Common myeloid progenitor, CD34-positive (primary cell): ENCODE data around the gene DPP9.

ENCODE experiments used
- CTCF ChIA-PET: fragments of 350-600 bp; sonication (Branson Sonifier 250); formaldehyde crosslinking; loops from one replicate; lab custom pipeline; 2021; ENCODE audit warnings: antibody characterized with exemption; lab: Charles Lee
- POLR2A ChIA-PET: fragments of 350-600 bp; sonication (Branson Sonifier 250); formaldehyde crosslinking; loops from one replicate; lab custom pipeline; 2021; ENCODE audit warnings: antibody characterized with exemption; lab: Charles Lee
- DNase-seq, 3 donors: peaks; one replicate each; pipeline versions ENCODE4 v3.0.0 to v3.0.0-alpha.2; 2013
- H3K27ac ChIP-seq, 2 experiments: 1 replicate in 1 of 2; 2 replicates in 1 of 2; pipeline ENCODE4 v1.7.0; 2013; ENCODE audit warnings: inconsistent platforms in 2 of 2, low read length in 2 of 2, mild to moderate bottlenecking in 2 of 2, low read depth in 1 of 2, moderate library complexity in 1 of 2; ENCODE audit not compliant: severe bottlenecking in 2 of 2, insufficient read depth in 1 of 2, poor library complexity in 1 of 2
- H3K27me3 ChIP-seq, 5 experiments: replicated peaks in 2 of 5; 1 replicate in 3 of 5; 2 replicates in 2 of 5; pipeline versions ENCODE4 v1.6.1 to v1.7.0; 2013; ENCODE audit warnings: low read length in 4 of 5, mild to moderate bottlenecking in 2 of 5, moderate library complexity in 2 of 5, inconsistent platforms in 1 of 5; ENCODE audit not compliant: insufficient read depth in 5 of 5, control insufficient read depth in 4 of 5
- H3K36me3 ChIP-seq, 4 experiments: 1 replicate in 2 of 4; 2 replicates in 2 of 4; pipeline versions ENCODE4 v1.6.1 to v1.7.0; 2013; ENCODE audit warnings: low read length in 3 of 4, control low read depth in 1 of 4, mild to moderate bottlenecking in 1 of 4; ENCODE audit not compliant: control insufficient read depth in 4 of 4, insufficient read depth in 4 of 4
- H3K4me1 ChIP-seq, 4 experiments: 1 replicate in 3 of 4; 2 replicates in 1 of 4; pipeline versions ENCODE4 v1.6.1 to v1.7.1; 2013; ENCODE audit warnings: low read length in 3 of 4, mild to moderate bottlenecking in 3 of 4, control low read depth in 1 of 4, inconsistent platforms in 1 of 4, moderate library complexity in 1 of 4; ENCODE audit not compliant: control insufficient read depth in 4 of 4, insufficient read depth in 4 of 4; ENCODE audit errors: control extremely low read depth in 1 of 4
- H3K4me3 ChIP-seq, 7 experiments: 1 replicate in 4 of 7; 2 replicates in 3 of 7; pipeline versions ENCODE4 v1.5.1 to v1.7.0; 2013; ENCODE audit warnings: mild to moderate bottlenecking in 7 of 7, low read length in 6 of 7, moderate library complexity in 6 of 7, inconsistent platforms in 2 of 7, low read depth in 2 of 7, control low read depth in 1 of 7; ENCODE audit not compliant: insufficient read depth in 4 of 7, control insufficient read depth in 1 of 7; ENCODE audit errors: extremely low read depth in 1 of 7
- H3K9me3 ChIP-seq, 5 experiments: 1 replicate in 4 of 5; 2 replicates in 1 of 5; pipeline versions ENCODE4 v1.6.1 to v1.7.1; 2013; ENCODE audit warnings: low read length in 4 of 5, mild to moderate bottlenecking in 2 of 5, inconsistent platforms in 1 of 5, low read depth in 1 of 5, moderate library complexity in 1 of 5; ENCODE audit not compliant: control insufficient read depth in 4 of 5, insufficient read depth in 2 of 5; ENCODE audit errors: control extremely low read depth in 1 of 5
- WGBS: methylation state at CpG from one replicate; pipeline ENCODE4 v1.1.5; 2013; ENCODE audit not compliant: insufficient coverage; 5-methylcytosine and 5-hydroxymethylcytosine counted together

DPP9 gene

GRCh38 chr19:4673216-4673615, 50.4 kb downstream of the DPP9 start:
- H3K27ac ChIP-seq: no peak overlapping the region
- H3K9me3 ChIP-seq: no peaks in the 10 kb centered on the region
- H3K36me3 ChIP-seq: peaks cover 2 to 21% (median 17%) of the 10 kb centered on the region in 4 experiments
- WGBS: 78% methylated on average over 1 of the region's 4 CpGs
- ChIA-PET CTCF (interaction anchor here (1.0 kb wide), 1 partner anchor 13 kb away, joined by 3 read pairs; no protein-coding TSS in a partner anchor), POLR2A (interaction anchor here (0.6 kb wide), 1 partner anchor 96 kb away, joined by 6 read pairs; no protein-coding TSS in a partner anchor)
- H3K27me3 ChIP-seq: no peaks in the 10 kb centered on the region
- peaks cover 0 to 14% (median 10%) of the 10 kb centered on the region in 4 experiments for H3K4me1 ChIP-seq
- no peak overlapping the region for H3K4me3 ChIP-seq
- no peak for DNase-seq

- Histone ChIP-seq H3K9me3 (no peaks in the 10 kb centered on the region), H3K27ac (no peak overlapping the region), H3K4me3 (no peak overlapping the region), H3K27me3 (no peaks in the 10 kb centered on the region), H3K36me3 (peaks cover 5 to 21% (median 15%) of the 10 kb centered on the region in 4 experiments), H3K4me1 (peaks cover 0 to 14% (median 10%) of the 10 kb centered on the region in 4 experiments)
- ChIA-PET POLR2A (no interaction called here), CTCF (no interaction called here)
- no peak for DNase-seq
- WGBS: 91% methylated on average over 3 of the region's 10 CpGs
Observed at GRCh38 chr19:4671185-4671851, 52.3 kb downstream of the DPP9 start.

- ChIA-PET POLR2A (interaction anchor here (0.5 to 0.6 kb wide), 2 partner anchors 83 to 159 kb away, joined by 3 read pairs; no protein-coding TSS in a partner anchor), CTCF (interaction anchor here (0.9 to 1.6 kb wide), 2 partner anchors 10 to 15 kb away, joined by 3 to 7 read pairs; no protein-coding TSS in a partner anchor)
- Histone ChIP-seq H3K4me3 (peak within 1 kb of the TSS; percentile 72 to 91 (median 84)), H3K36me3 (peaks cover 5 to 19% (median 19%) of the 10 kb centered on the region in 4 experiments), H3K9me3 (no peaks in the 10 kb centered on the region), H3K4me1 (peaks cover 0 to 14% (median 10%) of the 10 kb centered on the region in 4 experiments), H3K27ac (peak within 1 kb of the TSS; percentile 79 to 91), H3K27me3 (no peaks in the 10 kb centered on the region)
- peak; percentile 89 to 95 (median 94) for DNase-seq
- WGBS: under 1% methylated on average over 52 of the region's 75 CpGs
Observed at GRCh38 chr19:4669723-4670480, 53.7 kb downstream of the DPP9 start, which contains the start of gene MYDGF. Gene MYDGF (minus strand): TSS chr19:4670342. CDS start chr19:4670334, 8 bp downstream.

GRCh38 chr19:4664642-4665041, 59.0 kb downstream of the DPP9 start:
- H3K36me3 ChIP-seq: peaks cover 14 to 61% (median 46%) of the 10 kb centered on the region in 4 experiments
- no peak overlapping the region for H3K27ac ChIP-seq
- peaks cover 0 to 11% (median 8%) of the 10 kb centered on the region in 4 experiments for H3K4me1 ChIP-seq
- no peaks in the 10 kb centered on the region for H3K27me3 ChIP-seq
- DNase-seq: no peak
- no peak overlapping the region for H3K4me3 ChIP-seq
- ChIA-PET CTCF (no interaction called here), POLR2A (no interaction called here)
- WGBS: 94% methylated on average over 10 of the region's 12 CpGs
- no peaks in the 10 kb centered on the region for H3K9me3 ChIP-seq

GRCh38 chr19:4662812-4663211, 60.8 kb downstream of the DPP9 start:
- Histone ChIP-seq H3K27ac (no peak overlapping the region), H3K36me3 (peaks cover 19 to 68% (median 54%) of the 10 kb centered on the region in 4 experiments), H3K4me3 (no peak overlapping the region), H3K4me1 (no peaks in the 10 kb centered on the region), H3K9me3 (peaks cover 0 to 7% (median 3%) of the 10 kb centered on the region in 5 experiments), H3K27me3 (no peaks in the 10 kb centered on the region)
- ChIA-PET CTCF (no interaction called here), POLR2A (no interaction called here)
- no peak for DNase-seq
- 96% methylated on average over 5 of the region's 6 CpGs for WGBS

- WGBS: 96% methylated on average over 17 of the region's 20 CpGs
- Histone ChIP-seq H3K4me3 (no peak overlapping the region), H3K27ac (no peak overlapping the region), H3K4me1 (no peaks in the 10 kb centered on the region), H3K36me3 (peaks cover 19 to 74% (median 53%) of the 10 kb centered on the region in 4 experiments), H3K9me3 (peaks cover 0 to 7% (median 3%) of the 10 kb centered on the region in 5 experiments), H3K27me3 (no peaks in the 10 kb centered on the region)
- DNase-seq: no peak
- CTCF ChIA-PET: interaction anchor here (0.8 kb wide), 1 partner anchor 10 kb away, joined by 3 read pairs; no protein-coding TSS in a partner anchor
- POLR2A ChIA-PET: no interaction called here
Observed at GRCh38 chr19:4662020-4662695, 61.5 kb downstream of the DPP9 start.
